ENCODE results near the gene RTN4RL1.
A peak's percentile ranks its signal among the peaks of the same experiment; 100 is the strongest.

RTN4RL1 gene

DNA sequence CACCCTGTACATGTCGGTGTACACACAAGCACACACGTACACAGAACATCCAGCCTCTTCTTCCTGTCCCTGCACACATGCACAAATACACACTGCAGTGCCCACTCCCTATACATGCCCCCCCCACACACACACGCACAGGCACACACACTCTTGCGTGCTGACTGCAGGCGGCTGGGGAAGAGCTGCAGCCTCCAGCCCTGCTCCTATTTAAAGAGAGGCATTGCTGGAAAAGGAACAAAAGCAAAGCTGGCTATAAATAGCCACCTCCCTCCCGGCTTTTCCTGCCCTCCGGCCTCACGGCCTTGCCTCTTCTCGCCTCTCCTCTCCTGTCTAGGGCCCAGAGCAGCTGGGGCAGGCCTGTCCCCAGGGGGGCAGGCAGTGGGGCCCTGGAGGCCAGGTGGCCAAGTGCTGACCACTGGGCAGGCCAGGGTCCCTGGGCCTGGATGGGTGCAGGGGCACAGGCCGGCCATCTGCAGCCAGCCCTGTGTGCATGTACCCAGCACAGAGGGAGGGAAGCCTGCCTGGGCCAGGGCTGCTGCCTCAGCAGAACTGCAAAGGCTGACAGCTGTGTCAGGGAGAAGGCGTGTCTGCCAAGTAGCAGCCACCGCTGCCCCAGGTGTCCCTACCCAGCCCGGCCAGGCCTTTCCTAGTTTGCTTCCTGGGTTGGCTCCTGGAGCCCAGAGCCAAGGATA is 25.4 kb downstream of the RTN4RL1 start:
- TF ChIP-seq, protein P1, sequence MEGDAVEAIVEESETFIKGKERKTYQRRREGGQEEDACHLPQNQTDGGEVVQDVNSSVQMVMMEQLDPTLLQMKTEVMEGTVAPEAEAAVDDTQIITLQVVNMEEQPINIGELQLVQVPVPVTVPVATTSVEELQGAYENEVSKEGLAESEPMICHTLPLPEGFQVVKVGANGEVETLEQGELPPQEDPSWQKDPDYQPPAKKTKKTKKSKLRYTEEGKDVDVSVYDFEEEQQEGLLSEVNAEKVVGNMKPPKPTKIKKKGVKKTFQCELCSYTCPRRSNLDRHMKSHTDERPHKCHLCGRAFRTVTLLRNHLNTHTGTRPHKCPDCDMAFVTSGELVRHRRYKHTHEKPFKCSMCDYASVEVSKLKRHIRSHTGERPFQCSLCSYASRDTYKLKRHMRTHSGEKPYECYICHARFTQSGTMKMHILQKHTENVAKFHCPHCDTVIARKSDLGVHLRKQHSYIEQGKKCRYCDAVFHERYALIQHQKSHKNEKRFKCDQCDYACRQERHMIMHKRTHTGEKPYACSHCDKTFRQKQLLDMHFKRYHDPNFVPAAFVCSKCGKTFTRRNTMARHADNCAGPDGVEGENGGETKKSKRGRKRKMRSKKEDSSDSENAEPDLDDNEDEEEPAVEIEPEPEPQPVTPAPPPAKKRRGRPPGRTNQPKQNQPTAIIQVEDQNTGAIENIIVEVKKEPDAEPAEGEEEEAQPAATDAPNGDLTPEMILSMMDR (conservative IDR thresholded peaks at IDR 0.05; ENCODE audit: control insufficient read depth, insufficient read depth, low read depth, low read length): no peak
- DNase-seq (ENCODE audit: low read depth): no peak
- no peak overlapping the region for H3K4me3 ChIP-seq (ENCODE audit: control insufficient read depth, low read depth, low read length)

DNA sequence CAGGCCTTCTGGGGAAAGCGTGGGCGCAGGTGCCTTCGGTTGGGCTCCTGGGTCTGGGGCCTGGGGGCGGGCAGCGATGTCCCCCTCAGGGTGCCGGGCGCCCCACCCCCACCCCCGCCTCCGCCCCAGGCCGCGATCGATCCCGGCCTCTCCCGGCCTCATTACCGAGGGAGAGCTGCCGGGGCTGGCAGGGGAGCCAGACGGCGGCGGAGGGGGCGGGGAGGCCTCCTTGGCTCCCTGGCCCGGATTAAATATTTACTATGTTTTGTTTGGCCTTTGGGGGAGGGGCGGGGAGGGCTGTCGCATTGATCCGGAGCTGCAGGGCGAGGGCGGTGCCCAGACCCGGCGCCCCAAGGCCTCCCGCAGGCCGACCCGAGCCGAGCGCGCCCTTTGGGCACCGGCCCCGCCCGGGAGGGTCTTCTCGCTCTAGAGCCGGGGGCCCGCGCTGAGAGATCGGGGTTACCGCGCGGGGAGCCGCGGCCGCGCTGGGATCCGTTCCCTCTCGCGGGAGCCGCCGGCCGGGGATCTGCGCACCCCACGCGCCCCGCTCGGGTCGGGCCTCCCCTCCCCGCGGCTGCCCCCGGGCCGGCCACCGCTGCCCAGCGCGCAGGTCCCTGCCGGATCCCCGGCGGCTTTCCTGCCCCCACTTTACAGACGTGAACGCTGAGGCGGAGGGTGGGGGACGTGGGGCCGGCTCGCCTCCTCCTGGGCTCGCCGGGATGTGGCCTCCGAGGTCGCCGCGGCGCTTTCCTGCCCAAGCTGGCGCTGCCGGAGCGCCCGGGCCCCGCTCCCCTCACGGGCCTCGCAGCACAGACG is 27.0 kb downstream of the RTN4RL1 start:
- DNase-seq (ENCODE audit: low read depth): no peak
- H3K4me3 ChIP-seq (ENCODE audit: control insufficient read depth, low read depth, low read length): peak overlapping the region; percentile 15
- TF ChIP-seq, protein P1 (conservative IDR thresholded peaks at IDR 0.05; ENCODE audit: control insufficient read depth, insufficient read depth, low read depth, low read length): no peak

DNA sequence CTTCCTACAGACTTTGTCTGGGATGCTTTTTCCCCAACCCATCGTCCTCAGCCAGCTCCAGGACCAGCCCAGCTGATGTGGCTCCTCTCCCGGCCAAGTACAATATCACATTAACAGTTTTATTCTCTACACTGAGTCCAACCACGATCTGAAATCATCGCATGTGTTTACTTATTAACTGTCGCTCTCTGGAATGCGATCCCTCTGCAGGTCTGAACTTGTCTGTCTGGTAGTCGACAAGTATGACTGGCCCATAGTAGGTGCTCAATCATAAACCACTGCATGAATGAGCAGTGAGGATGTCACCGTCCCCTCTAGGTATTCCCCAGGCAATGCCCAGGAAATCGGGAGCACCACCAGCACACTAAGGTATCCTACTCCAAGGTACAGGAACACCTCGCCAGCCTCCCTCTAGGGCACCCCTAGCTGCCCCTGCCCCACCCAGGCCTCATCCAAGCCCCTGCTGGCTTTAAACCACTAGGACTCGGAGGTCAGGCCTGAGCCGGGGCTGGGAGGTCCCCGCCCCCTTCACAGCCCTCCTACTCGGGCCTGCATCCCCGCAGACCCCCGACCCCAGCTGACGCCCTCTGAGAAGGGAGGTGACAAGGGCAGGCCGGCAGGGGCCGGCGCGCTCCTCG is 27.7 kb downstream of the RTN4RL1 start:
- no peak overlapping the region for H3K4me3 ChIP-seq (ENCODE audit: control insufficient read depth, low read depth, low read length)
- TF ChIP-seq, protein P1 (conservative IDR thresholded peaks at IDR 0.05; ENCODE audit: control insufficient read depth, insufficient read depth, low read depth, low read length): no peak
- DNase-seq (ENCODE audit: low read depth): no peak

DNA sequence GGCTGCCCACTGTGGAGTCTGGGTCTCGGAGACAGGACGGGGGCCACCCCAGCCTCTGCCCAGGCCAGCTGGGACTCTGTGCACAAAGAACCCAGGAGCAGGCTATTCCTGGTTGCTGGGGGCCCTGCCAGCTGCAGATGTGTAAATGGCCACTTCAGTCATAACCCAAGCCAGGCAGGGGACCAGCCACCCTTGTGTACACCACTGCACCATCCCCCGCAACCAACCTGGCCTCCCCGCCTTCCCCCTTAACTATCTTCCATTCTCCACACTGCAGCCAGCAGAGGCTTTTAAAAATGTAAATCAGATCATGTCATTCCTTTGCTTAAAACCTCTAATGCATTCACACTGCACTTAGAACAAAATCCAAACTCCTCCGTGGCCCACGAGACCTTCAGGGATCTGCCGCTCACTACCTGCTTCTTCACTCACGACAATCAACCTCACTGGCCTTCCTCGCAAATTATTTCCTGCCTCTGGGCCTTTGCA is 28.3 kb downstream of the RTN4RL1 start:
- DNase-seq (ENCODE audit: low read depth): no peak
- TF ChIP-seq, protein P1 (conservative IDR thresholded peaks at IDR 0.05; ENCODE audit: control insufficient read depth, insufficient read depth, low read depth, low read length): no peak
- no peak overlapping the region for H3K4me3 ChIP-seq (ENCODE audit: control insufficient read depth, low read depth, low read length)

DNA sequence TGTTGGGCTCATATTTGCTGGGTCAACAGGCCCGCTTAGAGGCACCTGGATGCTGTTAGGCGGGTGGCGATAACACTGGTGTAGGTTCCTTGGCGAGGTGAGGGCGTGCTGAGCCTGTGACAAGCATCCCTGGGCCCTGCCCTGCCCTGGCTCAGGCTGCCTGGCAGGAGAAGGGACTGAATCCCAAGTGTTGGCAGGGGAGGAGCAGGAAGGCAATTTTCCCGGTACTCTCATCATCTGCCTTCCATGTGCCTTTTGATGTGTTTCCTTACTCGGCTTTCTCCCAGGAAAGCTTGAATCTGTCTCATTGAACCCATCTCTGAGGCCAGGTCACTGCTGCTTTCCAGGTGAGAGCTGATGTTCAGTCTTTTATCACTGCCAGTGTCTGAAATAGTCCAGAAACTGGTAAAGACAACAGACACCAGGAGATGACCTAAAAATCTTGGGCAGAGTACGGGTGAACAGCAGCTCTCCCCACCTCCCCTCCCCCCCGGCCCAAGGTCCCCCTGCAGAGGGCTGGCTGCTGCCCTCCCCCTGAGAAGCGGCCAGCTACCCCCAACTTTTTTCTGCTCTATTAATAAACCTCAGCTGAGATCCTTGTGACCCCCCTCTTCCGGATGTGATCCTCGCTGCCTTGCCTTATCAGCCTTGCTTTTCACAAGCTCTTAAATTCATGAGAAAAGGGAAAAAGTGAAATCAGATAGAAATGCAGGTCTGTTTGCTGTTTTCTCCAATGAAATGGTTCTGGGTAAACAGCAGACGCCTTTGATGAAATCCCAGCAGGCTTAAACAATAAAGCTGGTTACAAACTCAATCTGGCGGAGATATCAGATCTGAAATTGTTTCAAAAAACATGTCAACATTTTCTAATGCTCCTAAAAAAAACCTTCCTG is 29.0 kb downstream of the RTN4RL1 start:
- DNase-seq (ENCODE audit: low read depth): no peak
- H3K4me3 ChIP-seq (ENCODE audit: control insufficient read depth, low read depth, low read length): no peak overlapping the region
- TF ChIP-seq, protein P1 (conservative IDR thresholded peaks at IDR 0.05; ENCODE audit: control insufficient read depth, insufficient read depth, low read depth, low read length): no peak

All from fibroblast of mammary gland (primary cell).